Kidney tubule cell (primary cell): ENCODE measurements around the gene FOXD4L1.
A peak's percentile ranks its signal among the peaks of the same experiment; 100 is the strongest.
"Not testable (repeated sequence)": the region's sequence is repeated elsewhere in the genome, so short reads cannot be mapped to it uniquely, and the experiment has no call there.

Experiments used
- DNase-seq: peaks from one replicate; pipeline ENCODE4 v3.0.0-alpha.2; 2018; ENCODE audit warnings: low spot score

Gene FOXD4L1

DNA sequence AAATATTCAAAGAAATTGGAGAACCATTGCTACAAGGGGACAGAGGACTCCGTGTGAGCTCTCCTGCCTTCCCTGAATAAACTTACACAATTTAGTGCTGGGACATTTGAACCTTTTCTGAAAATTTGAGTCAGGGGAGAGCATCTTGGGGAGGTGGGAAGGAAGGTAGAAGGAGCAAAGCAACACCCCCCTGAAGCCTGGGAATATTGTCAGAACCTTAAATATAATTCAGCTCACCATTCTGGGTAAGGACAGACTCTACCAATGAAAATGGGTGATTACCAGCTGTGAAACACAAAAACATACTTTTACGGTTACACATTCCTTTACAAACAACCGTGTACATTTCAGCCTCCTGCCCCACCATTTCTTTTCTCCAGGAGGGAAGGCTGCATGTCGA is at the start of gene FOXD4L1:
FOXD4L1 (plus strand) TSS at position 301 of the 400 bp plus-strand sequence. CDS start 592 bp downstream, outside the sequence.
- DNase-seq: not testable (repeated sequence)

GRCh38 chr2:113465770-113466169 is 32.7 kb upstream of the FOXD4L1 start:
- DNase-seq: not testable (repeated sequence)

- not testable (repeated sequence) for DNase-seq
Observed at GRCh38 chr2:113476688-113477368, 21.6 kb upstream of the FOXD4L1 start.

GRCh38 chr2:113496527-113496926 is 1.9 kb upstream of the FOXD4L1 start:
- not testable (repeated sequence) for DNase-seq

DNA sequence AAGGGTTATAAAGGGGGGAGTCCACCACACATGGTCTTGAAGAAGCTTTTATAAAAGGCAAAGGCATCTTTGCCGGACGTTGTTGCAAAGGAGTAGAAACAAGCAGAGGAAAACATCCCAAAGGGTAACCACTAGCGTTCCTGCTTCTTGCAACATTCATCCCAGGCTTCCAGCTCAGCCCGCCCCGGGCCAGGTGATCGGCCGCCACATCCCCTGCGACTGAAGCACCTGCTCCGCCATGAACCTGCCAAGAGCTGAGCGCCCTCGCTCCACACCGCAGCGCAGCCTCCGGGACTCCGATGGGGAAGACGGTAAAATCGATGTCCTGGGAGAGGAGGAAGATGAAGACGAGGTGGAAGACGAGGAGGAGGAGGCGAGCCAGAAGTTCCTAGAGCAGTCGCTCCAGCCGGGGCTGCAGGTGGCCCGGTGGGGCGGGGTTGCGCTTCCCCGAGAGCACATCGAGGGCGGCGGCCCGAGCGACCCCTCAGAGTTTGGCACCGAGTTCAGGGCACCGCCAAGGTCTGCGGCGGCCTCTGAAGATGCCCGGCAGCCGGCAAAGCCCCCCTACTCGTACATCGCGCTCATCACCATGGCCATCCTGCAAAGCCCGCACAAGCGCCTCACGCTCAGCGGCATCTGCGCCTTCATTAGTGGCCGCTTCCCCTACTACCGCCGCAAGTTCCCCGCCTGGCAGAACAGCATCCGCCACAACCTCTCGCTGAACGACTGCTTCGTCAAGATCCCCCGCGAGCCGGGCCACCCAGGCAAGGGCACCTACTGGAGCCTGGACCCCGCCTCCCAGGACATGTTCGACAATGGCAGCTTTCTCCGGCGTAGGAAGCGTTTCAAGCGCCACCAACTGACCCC is 787 bp downstream of the FOXD4L1 start:
- DNase-seq: not testable (repeated sequence)

- not testable (repeated sequence) for DNase-seq
Observed at GRCh38 chr2:113499886-113500722, 1.6 kb downstream of the FOXD4L1 start.

DNA sequence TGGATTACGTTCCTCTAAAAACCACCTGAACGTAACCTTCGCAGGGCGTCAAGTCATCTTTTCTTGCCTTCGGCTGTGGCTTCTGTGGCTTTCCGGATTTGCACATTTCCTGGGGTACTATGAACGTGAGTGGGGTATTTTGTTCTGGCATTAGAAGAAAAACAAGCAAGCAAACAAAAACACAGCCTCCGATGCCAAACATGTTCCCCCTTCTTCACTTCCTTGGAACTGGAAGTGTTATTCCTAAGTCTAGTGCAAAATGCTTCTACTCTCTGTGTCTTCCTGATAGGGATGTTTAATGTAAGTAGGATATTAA is 2.2 kb downstream of the FOXD4L1 start:
- not testable (repeated sequence) for DNase-seq

- DNase-seq: peak; percentile 1
Observed at GRCh38 chr2:113502216-113503093, 4.0 kb downstream of the FOXD4L1 start.

DNA sequence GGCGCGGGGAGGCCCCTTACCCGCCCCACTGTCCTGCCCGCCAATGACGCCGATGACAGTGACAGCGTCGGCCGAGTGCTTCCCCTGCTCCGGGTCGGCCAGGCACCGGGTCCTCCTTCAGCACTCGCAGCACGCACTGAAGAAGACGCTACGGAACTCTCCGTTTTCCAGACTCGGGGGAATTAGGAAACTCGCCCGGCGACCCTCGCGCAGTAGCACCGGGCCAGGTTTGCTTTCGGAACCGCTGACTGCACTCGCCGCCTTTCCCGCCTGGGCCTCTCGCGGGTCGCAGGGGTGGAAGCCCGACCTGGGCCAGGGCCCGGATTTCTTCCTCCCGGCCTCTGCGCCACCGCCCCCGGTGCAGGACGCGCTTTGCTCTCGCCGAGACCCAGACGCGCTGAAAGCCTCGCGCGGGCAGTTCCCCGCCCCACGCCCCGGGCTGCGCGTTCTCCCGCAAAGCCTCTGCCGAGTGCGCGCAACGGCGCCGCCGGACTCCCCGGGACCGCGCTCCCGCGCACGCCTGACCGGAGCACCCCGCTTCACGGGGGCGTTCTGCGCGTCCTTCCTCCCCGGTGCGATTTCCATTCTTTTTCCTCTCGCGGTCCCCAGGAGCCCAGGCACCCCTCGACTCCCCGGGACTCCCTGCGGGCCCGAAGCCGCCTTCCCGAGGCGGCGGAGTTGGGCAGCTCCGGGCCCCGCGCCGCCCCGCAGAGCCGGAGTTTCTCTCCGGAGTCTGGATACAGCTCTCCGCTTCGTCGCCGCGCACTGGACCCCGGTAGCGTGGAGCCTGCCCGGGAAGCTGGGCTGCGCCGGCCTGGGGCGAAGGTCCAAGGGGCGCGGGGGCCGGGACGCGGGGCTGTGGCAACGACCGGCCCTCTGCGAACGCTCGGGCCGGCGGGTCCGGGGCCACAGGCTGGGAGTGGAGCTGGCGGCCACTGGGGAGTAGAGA is 4.9 kb downstream of the FOXD4L1 start:
- DNase-seq: peak; percentile 21

DNA sequence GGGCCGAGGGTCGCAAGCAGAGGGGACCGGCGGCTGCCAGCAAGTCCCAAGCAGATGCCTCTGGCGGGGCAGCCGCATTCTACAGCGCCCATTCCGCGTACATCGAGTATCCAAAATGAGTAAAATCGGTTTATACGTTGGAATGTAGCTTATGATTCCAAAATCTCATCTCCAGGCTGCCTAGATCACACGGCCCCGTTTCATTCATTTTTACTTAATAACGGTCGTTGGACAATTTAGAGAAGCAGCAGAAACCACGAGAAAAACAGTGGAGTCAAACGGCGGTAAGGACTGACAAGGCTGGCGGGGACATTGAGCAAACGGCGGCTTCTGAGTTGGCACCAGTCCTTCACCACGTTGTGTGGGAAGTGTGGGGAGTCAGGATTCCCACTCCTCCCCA is 5.6 kb downstream of the FOXD4L1 start:
- not testable (repeated sequence) for DNase-seq

GRCh38 chr2:113507394-113508140 is 9.1 kb downstream of the FOXD4L1 start:
- not testable (repeated sequence) for DNase-seq

DNA sequence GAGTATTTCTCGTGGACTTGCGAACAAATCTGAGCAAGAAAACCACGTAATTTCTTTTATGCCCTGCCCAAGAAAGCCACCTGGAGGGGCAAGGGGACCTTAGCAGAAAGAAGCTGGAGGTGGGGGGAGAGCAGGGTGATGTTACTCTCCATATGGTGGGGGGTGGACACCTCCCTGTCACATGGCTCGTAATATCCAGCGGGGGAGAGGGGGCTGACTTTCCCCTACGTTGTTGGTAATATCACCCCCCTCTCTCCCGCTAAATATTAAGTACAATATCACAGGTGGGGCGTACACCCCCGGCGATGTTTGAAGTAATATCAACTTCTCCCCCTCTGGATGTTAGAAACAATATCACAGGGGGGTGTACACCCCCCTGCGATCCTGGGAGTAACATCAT is 9.7 kb downstream of the FOXD4L1 start:
- DNase-seq: not testable (repeated sequence)

DNA sequence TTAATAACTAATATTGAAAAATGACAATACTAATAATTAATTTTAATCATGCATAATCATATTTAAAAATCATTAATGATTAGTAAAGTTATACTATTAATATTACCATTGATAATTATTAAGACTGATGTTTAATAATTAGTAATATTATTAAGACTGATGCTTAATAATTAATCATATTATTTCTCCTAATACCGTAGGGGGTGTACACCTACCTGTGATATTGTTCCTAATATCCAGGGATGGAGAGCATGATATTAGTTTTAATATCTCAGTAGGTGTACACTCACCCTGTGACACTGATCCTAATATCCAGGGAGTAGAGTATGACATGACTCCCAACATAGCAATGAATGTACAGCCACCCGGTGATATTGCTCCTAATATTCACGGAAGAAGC is 12.4 kb downstream of the FOXD4L1 start:
- not testable (repeated sequence) for DNase-seq

DNA sequence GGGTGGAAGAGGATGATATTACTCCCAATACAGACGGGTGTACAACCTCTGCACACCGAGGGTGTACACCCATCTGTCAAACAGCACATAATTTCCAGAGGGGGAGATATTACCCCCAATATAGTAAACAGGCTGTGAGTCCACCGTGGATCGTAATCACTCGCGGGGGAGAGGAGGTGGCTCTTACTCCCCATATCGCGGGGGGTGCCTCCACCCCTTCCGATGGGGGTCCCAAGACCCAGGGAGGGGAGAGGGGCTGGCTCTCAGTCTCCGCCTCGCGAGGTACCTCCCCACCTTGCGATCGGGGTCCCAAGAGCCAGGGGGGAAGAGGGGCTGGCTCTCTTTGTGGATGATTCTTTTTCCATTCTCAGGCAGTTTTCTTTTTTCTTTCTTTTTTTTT is 13.4 kb downstream of the FOXD4L1 start:
- DNase-seq: not testable (repeated sequence)

DNA sequence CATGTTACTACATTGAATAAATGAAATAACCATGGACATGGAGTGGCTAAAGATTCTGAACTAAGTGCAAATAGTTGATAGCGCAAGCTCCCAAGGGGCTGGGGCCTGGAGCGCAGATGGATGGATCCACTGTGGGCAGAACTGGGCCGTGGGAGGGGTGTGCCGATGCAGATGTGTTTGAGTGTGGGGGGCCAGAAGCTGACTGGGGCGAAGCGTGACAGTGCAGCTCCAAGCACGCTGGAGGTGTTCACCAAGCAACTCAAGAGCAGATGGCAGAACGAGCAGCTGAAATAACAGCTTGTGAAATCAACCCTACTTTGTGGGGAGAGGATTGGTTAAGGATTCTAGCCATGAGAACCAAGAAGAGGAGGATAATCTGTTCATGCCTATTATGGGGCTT is 17.0 kb downstream of the FOXD4L1 start:
- DNase-seq: not testable (repeated sequence)

DNA sequence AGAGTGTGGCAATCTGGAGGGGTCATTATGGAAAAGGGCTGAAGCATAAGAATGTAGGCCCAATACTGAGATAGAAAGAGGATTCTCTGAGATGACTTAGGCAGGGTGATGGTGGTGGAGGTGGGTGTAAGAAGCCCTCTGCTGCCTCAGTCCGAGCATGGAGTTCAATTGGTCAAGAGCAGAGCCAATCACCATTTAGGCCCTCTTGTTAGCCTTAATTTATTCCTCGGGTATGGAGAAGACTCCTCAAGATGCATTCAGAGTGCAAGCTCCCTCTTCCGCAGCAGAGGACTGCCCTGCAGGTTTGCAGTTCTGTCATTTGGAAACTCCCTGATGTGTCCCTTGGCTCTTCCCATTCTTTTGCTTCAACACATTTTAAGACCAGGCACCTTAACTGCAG is 17.5 kb downstream of the FOXD4L1 start:
- DNase-seq: not testable (repeated sequence)

DNA sequence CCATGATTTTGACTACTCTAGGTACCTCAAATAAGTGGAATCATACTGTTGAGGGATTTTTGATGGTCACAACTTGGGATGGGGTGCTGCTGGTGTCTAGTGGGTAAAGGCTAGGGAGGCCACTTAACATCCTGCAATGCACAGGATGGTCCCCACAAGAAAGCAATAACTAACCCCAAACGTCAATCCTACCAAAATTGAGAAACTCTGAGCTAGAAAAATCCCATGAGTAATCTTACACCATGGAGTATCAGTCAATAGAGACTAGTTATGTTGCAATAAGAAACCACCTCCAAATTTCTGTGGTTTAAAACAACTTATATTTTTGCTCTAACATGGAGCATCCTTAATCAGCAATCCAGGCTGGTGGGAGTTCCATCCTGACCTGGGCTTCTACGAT is 18.6 kb downstream of the FOXD4L1 start:
- DNase-seq: not testable (repeated sequence)

DNA sequence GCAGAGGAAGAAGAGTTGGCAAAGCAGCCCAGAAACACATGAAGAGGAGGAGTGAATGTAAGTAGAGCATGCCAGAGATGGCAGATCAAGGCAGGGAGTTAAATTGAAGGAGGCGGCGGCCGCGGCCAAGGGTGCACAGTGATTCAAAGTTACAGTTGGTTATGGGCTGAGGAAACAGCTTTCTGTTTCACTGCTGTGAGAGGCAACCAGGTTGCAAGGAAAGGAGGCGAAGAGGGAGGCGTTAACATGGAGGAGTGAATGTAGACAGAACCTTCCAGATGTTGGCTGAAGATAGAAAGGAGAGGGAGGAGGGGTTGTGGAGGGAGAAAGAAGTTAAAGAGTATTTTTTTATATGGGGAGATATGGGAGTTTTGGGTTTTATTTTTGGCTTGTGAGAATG is 22.4 kb downstream of the FOXD4L1 start:
- not testable (repeated sequence) for DNase-seq

- DNase-seq: not testable (repeated sequence)
Observed at GRCh38 chr2:113521492-113521891, 23.0 kb downstream of the FOXD4L1 start.
